Endothelial cell of umbilical vein (primary cell): ENCODE results near the gene FAM83C. TPM values are rescaled to one million over a fixed set of nuclear protein-coding genes. Genes with fewer than 3 reads are reported as not detected.
A peak's percentile ranks its signal among the peaks of the same experiment; 100 is the strongest.

Experiments used
- BruUV-seq: library from RNA; stranded (reverse); fragments of 400-500 nt; replicated peaks from 2 replicates; lab custom pipeline; 2021; lab: Mats Ljungman, UMichigan
- CTCF ChIA-PET: fragments of 300-600, 350-600 bp; sonication (Branson Sonifier 250); formaldehyde crosslinking; loops from one replicate; lab custom pipeline; 2021; ENCODE audit warnings: antibody characterized with exemption, inconsistent platforms; lab: Charles Lee
- POLR2A ChIA-PET: fragments of 300-600, 350-600 bp; sonication (Branson Sonifier 250); formaldehyde crosslinking; loops from one replicate; lab custom pipeline; 2021; ENCODE audit warnings: antibody characterized with exemption, inconsistent platforms; lab: Charles Lee
- DNase-seq: peaks from one replicate; pipeline ENCODE4 v3.0.0-alpha.2; 2011; ENCODE audit warnings: low read depth, low spot score
- FAIRE-seq: peaks from 2 replicates; lab custom pipeline; 2011; peaks lifted over from hg19 to GRCh38; lab: Jason Lieb, UNC
- H2AFZ ChIP-seq: 2 replicates; pipeline ENCODE4 v1.6.0; 2012; ENCODE audit warnings: low read depth, low read length, control low read depth, inconsistent platforms
- H3K27ac ChIP-seq: 2 replicates; pipeline ENCODE4 v1.5.1; 2011; ENCODE audit warnings: low read depth, mild to moderate bottlenecking, control low read depth, low read length, moderate library complexity; ENCODE audit not compliant: insufficient read depth
- H3K27me3 ChIP-seq, 2 experiments: 2 replicates each; pipeline versions ENCODE4 v1.6.0 to v1.6.1; 2011; ENCODE audit warnings: low read length in 2 of 2, mixed read lengths in 1 of 2; ENCODE audit not compliant: control insufficient read depth in 2 of 2, insufficient read depth in 2 of 2
- H3K36me3 ChIP-seq, 2 experiments: 2 replicates in 1 of 2; 3 replicates in 1 of 2; pipeline ENCODE4 v1.5.1; 2011; ENCODE audit warnings: low read length in 2 of 2, mild to moderate bottlenecking in 1 of 2, moderate library complexity in 1 of 2; ENCODE audit not compliant: control insufficient read depth in 2 of 2, insufficient read depth in 2 of 2; ENCODE audit errors: extremely low read depth in 1 of 2
- H3K4me1 ChIP-seq: 3 replicates; pipeline ENCODE4 v1.5.1; 2011; ENCODE audit warnings: mild to moderate bottlenecking, low read length; ENCODE audit not compliant: control insufficient read depth, insufficient read depth; ENCODE audit errors: extremely low read depth
- H3K4me2 ChIP-seq: 2 replicates; pipeline ENCODE4 v1.6.1; 2011; ENCODE audit warnings: low read length, control low read depth, mixed read lengths; ENCODE audit not compliant: insufficient read depth
- H3K4me3 ChIP-seq, 3 experiments: fragments of 200-600 bp in 1 of 3; sonication (generic), shearing (Covaris generic) in 1 of 3; replicated peaks in 1 of 3; 2 replicates each; pipeline ENCODE4 v1.5.1; 2011 to 2016; ENCODE audit warnings: control low read depth in 3 of 3, low read length in 3 of 3, mild to moderate bottlenecking in 2 of 3, inconsistent platforms in 1 of 3, low read depth in 1 of 3, moderate library complexity in 1 of 3; ENCODE audit not compliant: insufficient read depth in 1 of 3
- H3K79me2 ChIP-seq: 2 replicates; pipeline ENCODE4 v1.6.0; 2012; ENCODE audit warnings: low read length, inconsistent platforms; ENCODE audit not compliant: control insufficient read depth, insufficient read depth
- H3K9ac ChIP-seq: replicated peaks from 2 replicates; pipeline ENCODE3; 2011; ENCODE audit warnings: low read length, control low read depth; ENCODE audit not compliant: insufficient read depth; ENCODE audit errors: extremely low read depth
- H3K9me1 ChIP-seq: replicated peaks from 3 replicates; pipeline ENCODE4 v1.6.0; 2011; ENCODE audit warnings: mild to moderate bottlenecking, low read length; ENCODE audit not compliant: control insufficient read depth, insufficient read depth; ENCODE audit errors: extremely low read depth
- H3K9me3 ChIP-seq: replicated peaks from 2 replicates; pipeline ENCODE4 v1.5.1; 2012; ENCODE audit warnings: low read length, inconsistent platforms; ENCODE audit not compliant: control insufficient read depth, insufficient read depth
- H4K20me1 ChIP-seq: replicated peaks from 2 replicates; pipeline ENCODE3; 2011; ENCODE audit warnings: mild to moderate bottlenecking, low read length; ENCODE audit not compliant: control insufficient read depth, insufficient read depth; ENCODE audit errors: extremely low read depth
- CTCF ChIP-seq, 2 donors: IDR thresholded peaks; 1 replicate in 1 of 2; 2 replicates in 1 of 2; pipeline ENCODE4 v1.5.1; 2011; ENCODE audit warnings: low read length in 2 of 2, mild to moderate bottlenecking in 2 of 2, moderate library complexity in 2 of 2, control low read depth in 1 of 2, inconsistent platforms in 1 of 2, low read depth in 1 of 2; ENCODE audit not compliant: insufficient read depth in 1 of 2; ENCODE audit errors: extremely low read depth in 1 of 2
- EZH2 ChIP-seq: IDR thresholded peaks from 2 replicates; pipeline ENCODE4 v1.6.1; 2012; ENCODE audit warnings: borderline replicate concordance, low read depth, mild to moderate bottlenecking, moderate library complexity, low read length, inconsistent platforms; ENCODE audit not compliant: severe bottlenecking
- FOS ChIP-seq: IDR thresholded peaks from 2 replicates; pipeline ENCODE4 v1.6.1; 2011; ENCODE audit warnings: mild to moderate bottlenecking, low read length, moderate library complexity, borderline replicate concordance; ENCODE audit not compliant: insufficient read depth
- GATA2 ChIP-seq: IDR thresholded peaks from 2 replicates; pipeline ENCODE4 v1.7.0; 2011; ENCODE audit warnings: low read depth, mild to moderate bottlenecking, moderate library complexity, mixed read lengths, low read length; ENCODE audit not compliant: insufficient read length, insufficient read depth
- JUN ChIP-seq: IDR thresholded peaks from 2 replicates; pipeline ENCODE4 v1.6.1; 2011; ENCODE audit warnings: borderline replicate concordance, low read depth; ENCODE audit not compliant: insufficient read length, insufficient read depth
- MYC ChIP-seq: IDR thresholded peaks from one replicate; pipeline ENCODE4 v1.6.1; 2011; ENCODE audit warnings: mild to moderate bottlenecking, low read depth, low read length
- POLR2A ChIP-seq: IDR thresholded peaks from 2 replicates; pipeline ENCODE4 v1.6.1; 2012; ENCODE audit warnings: low read depth, mild to moderate bottlenecking, control low read depth, low read length
- POLR2AphosphoS5 ChIP-seq: IDR thresholded peaks from 2 replicates; pipeline ENCODE4 v1.6.1; 2012; ENCODE audit warnings: low read depth, mild to moderate bottlenecking, control low read depth, low read length, moderate library complexity; ENCODE audit not compliant: insufficient read depth
- dilution Hi-C: fragments of 300-500 bp; cut with MboI; formaldehyde crosslinking; loops from one replicate; pipeline ENCODE4 v1.15.0; 2019; ENCODE audit warnings: low sequenced_read_pairs; ENCODE audit not compliant: extremely low pct_ligation_motif_present
- intact Hi-C: fragments of 100-400 bp; cut with micrococcal nuclease; formaldehyde crosslinking; loops from one replicate; pipeline ENCODE4 v1.10.0; 2022
- polyA plus RNA-seq, 4 experiments: library from polyadenylated mRNA; depleted of rRNA in 3 of 4; stranded (reverse) in 3 of 4; unstranded in 1 of 4; fragments of >200 nt; gene quantifications; 2 replicates each; pipeline versions ENCODE4 v1.2.1 to v1.2.3, GENCODE V29; 2011 to 2012; ENCODE audit warnings: missing spikeins in 1 of 4
- total RNA-seq: library from RNA; stranded (reverse); gene quantifications from 2 replicates; pipeline ENCODE4 v1.2.3, GENCODE V29; 2021
- TF ChIP-seq, protein P1 (sequence below): IDR thresholded peaks from 2 replicates; pipeline ENCODE4 v1.6.1; 2011; ENCODE audit not compliant: insufficient read depth, insufficient read length

Gene FAM83C
- total and polyA plus RNA-seq, 2 donors (not counting 3 experiments of a cell fraction or from before 2014, with no cell fraction given), result not detected

GRCh38 chr20:35276408-35276807, 15.8 kb downstream of the FAM83C start:
- H3K9me1 ChIP-seq, result no peaks in the 10 kb centered on the region
- H3K4me3 ChIP-seq, result no peak overlapping the region
- H4K20me1 ChIP-seq, result no peaks in the 10 kb centered on the region
- H3K4me1 ChIP-seq, result peaks cover 7% of the 10 kb centered on the region
- peaks cover 16 to 25% of the 10 kb centered on the region in 2 experiments for H3K36me3 ChIP-seq
- peak overlapping the region; percentile 61 for H3K4me2 ChIP-seq
- H3K27ac ChIP-seq, result peak overlapping the region; percentile 89
- no peaks in the 10 kb centered on the region for H3K27me3 ChIP-seq
- H2AFZ ChIP-seq, result no peak overlapping the region
- intact Hi-C loops (no loop called here), dilution Hi-C loops (no loop called here)
- peaks cover 17% of the 10 kb centered on the region for H3K79me2 ChIP-seq
- no TSS peak for BruUV-seq
- no peaks in the 10 kb centered on the region for H3K9me3 ChIP-seq
- no peak for TF ChIP-seq FOS
- no peak for TF ChIP-seq POLR2AphosphoS5
- TF ChIP-seq POLR2A, result no peak
- no peak for TF ChIP-seq CTCF (IDR thresholded peaks at IDR 0.05; ENCODE audit: extremely low read depth in 1 of 2, insufficient read depth in 1 of 2, low read depth in 1 of 2, low read length in 2 of 2)
- no peak for TF ChIP-seq EZH2
- no peak for TF ChIP-seq GATA2
- TF ChIP-seq, protein P1, sequence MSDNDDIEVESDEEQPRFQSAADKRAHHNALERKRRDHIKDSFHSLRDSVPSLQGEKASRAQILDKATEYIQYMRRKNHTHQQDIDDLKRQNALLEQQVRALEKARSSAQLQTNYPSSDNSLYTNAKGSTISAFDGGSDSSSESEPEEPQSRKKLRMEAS, result no peak
- no peak for TF ChIP-seq MYC
- TF ChIP-seq JUN, result no peak
- POLR2A ChIA-PET, result no interaction called here
- H3K9ac ChIP-seq, result no peak overlapping the region
- FAIRE-seq, result no peak
- no peak for DNase-seq
- CTCF ChIA-PET, result interaction anchor here (0.5 to 2.7 kb wide), 4 partner anchors 90 to 180 kb away, joined by 3 to 15 read pairs (median 8); partner anchors contain the start of gene EDEM2
